Kidney epithelial cell (primary cell): Measurements from ENCODE around the gene RBM44. TPM values are rescaled to one million over a fixed set of nuclear protein-coding genes. Genes with fewer than 3 reads are reported as not detected.
"Not testable (repeated sequence)": the region's sequence is repeated elsewhere in the genome, so short reads cannot be mapped to it uniquely, and the experiment has no call there.

Experiments
- DNase-seq: peaks from one replicate; pipeline ENCODE4 v3.0.0-alpha.2; 2010; ENCODE audit warnings: low read depth
- H3K27me3 ChIP-seq: 2 replicates; pipeline ENCODE4 v1.6.0; 2011; ENCODE audit warnings: low read length; ENCODE audit not compliant: control insufficient read depth, insufficient read depth
- H3K36me3 ChIP-seq: 2 replicates; pipeline ENCODE4 v1.5.1; 2011; ENCODE audit warnings: low read length; ENCODE audit not compliant: control insufficient read depth, insufficient read depth
- H3K4me3 ChIP-seq: 2 replicates; pipeline ENCODE4 v1.5.1; 2011; ENCODE audit warnings: low read depth, mild to moderate bottlenecking, control low read depth, low read length
- CTCF ChIP-seq: IDR thresholded peaks from 2 replicates; pipeline ENCODE4 v1.5.1; 2011; ENCODE audit warnings: mild to moderate bottlenecking, moderate library complexity, low read length, control low read depth, inconsistent platforms; ENCODE audit not compliant: insufficient read depth, poor library complexity, severe bottlenecking
- total RNA-seq: library from RNA; depleted of rRNA; stranded (reverse); fragments of >200 nt; gene quantifications from 2 replicates; pipeline ENCODE4 v1.2.3, GENCODE V29; 2015

Gene RBM44, protein sequence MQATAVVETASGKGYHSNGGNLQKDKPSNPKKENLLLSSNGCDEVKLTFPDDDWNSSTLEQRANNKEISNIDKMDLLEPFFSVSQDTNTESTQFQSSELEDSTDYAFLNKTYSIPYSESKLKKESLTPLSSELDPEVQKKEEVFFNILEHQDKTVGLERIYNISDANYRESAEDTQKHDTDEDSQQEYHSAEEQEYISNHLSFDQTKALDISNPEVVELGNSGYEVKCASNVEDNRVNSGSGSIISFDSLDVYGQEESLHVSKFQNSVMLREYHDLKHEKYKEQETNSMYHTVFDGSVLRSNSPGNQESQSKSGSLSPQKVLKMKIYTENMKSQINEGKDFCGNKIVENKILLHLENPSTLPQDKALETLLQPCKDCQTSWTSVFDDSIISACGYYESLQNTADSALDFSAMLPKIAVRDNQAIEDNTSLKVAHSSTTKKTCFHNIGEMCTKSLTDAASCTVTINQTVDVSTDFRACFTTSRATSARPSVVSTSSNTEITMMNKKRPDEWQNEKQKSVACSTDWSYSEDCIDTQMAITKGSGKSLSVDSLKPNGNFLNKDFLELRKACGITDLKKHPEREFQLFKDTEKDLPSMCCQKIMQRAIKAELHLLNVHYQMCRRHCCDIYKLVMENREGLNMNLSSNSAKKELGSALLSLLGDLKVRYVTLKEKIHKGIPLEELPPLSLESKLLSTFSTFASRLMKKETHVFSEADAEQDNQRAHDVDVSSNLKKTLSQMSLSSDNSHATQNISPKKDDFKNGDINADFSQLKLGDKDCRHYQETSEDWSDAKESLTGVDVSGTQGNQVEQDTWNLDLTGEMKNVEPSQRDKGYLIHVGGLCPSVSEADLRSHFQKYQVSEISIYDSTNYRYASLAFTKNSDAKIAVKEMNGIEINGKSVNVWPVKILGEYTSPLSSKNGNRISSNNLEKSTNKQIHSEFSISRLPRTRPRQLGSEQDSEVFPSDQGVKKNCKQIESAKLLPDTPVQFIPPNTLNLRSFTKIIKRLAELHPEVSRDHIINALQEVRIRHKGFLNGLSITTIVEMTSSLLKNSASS
- total RNA-seq: 0.07 and 0.50 TPM in 2 replicates

DNA sequence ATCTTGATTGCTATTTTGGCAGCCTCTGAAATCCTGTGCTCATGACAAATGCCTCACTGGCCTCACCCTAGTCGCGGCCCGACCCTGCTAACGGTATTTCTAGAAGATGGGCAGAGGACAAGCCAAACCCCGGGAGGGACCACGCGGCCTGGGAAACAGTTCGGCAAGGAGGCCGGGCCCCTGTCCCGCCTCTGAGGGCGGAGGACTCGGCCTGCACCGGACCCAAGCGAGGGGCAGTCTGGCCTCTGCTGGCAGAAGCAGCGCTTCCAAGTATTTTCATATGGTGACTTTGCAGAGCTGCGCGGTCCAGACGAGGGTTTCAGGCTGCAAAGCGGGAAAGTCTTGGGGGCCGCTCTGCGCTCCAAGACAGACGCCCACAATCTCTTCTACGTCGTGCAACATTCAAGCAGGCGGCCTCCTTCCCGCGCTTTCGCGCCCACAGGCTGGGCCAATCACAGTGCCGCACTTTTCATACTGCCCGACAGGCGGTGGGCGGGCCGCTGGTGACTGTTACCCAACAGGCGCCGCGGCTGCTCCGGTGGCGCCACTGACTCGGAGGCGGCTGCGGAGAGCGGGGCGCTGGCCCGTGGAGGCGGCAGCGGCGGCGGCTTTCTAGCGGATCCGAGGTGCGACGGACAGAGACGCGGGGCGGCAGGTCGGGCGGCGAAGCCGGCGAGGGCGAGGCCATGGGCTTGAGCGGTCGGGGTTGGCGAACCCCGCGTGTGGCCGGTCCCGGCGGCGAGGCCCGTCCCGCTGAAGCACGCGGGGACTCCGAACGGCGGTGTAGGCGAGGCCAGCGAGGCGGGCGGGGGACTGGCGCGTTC, at the start of gene RBM44:
Gene RBM44, plus strand, starts transcription at position 544 of the 824 bp plus-strand sequence. CDS start 14,831 bp downstream, outside the sequence.
- H3K36me3 ChIP-seq: no peaks in the 10 kb centered on the region
- TF ChIP-seq CTCF: no peak
- DNase-seq: no peak

GRCh38 chr2:237749002-237749401, 49.6 kb upstream of the RBM44 start:
- no peak overlapping the region for H3K4me3 ChIP-seq
- H3K27me3 ChIP-seq: no peaks in the 10 kb centered on the region
- no peak for DNase-seq
- no peak for TF ChIP-seq CTCF
- H3K36me3 ChIP-seq: no peaks in the 10 kb centered on the region

More for the DNA sequence above, at the start of gene RBM44:
- no peaks in the 10 kb centered on the region for H3K27me3 ChIP-seq
- no peak within 1 kb of the TSS for H3K4me3 ChIP-seq

DNA sequence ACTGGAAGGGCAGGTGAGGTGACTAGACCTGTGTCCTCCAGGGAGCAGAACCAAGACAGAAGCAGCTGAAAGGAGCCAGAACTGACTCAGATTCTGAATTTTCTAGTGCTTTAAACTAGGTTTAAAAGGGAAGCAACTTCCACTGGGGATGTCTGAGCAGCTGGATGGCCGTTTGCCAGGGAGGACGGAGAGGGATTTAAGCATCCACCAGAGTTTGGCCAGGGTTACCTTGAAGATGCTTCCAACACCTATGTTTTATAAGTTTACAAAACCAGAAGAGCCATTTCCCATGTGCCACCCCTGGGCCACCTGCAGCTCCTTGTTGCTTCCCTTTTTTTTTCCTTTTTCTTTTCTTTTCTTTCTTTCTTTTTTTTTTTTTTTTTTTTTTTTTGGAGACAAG, 48.6 kb upstream of the RBM44 start:
- Histone ChIP-seq H3K36me3 (no peaks in the 10 kb centered on the region), H3K4me3 (no peak overlapping the region), H3K27me3 (no peaks in the 10 kb centered on the region)
- no peak for DNase-seq
- TF ChIP-seq CTCF: no peak

- DNase-seq, H3K36me3 ChIP-seq, H3K4me3 ChIP-seq, H3K27me3 ChIP-seq: not testable (repeated sequence)
These were observed 48.1 kb upstream of the RBM44 start for GRCh38 chr2:237750441-237750840.

DNA sequence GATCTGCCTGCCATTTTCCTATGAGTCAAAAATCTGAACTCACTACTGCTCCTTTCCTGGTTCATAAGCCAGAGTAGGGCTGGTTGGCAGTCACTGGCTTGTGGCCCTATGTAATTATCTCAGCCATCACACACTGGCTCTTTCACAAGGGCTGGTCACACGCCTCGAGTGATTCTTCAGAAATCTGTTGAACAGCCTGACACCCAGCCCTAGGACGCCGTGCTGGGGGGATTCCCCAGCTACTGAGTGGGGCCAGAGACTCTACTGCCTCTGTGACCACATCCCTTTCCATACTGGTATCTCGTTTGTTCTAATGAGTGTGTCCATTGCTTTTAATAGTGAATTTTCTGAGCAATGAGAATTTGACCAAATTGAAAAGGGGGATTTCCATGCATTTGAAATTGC, 45.8 kb upstream of the RBM44 start:
- H3K4me3 ChIP-seq: no peak overlapping the region
- H3K27me3 ChIP-seq: no peaks in the 10 kb centered on the region
- H3K36me3 ChIP-seq: peaks cover 1% of the 10 kb centered on the region
- no peak for DNase-seq
- no peak for TF ChIP-seq CTCF
